ENCODE measurements around the gene TROAP.
"Not testable (repeated sequence)": the region's sequence is repeated elsewhere in the genome, so short reads cannot be mapped to it uniquely, and the experiment has no call there.

TROAP gene, protein sequence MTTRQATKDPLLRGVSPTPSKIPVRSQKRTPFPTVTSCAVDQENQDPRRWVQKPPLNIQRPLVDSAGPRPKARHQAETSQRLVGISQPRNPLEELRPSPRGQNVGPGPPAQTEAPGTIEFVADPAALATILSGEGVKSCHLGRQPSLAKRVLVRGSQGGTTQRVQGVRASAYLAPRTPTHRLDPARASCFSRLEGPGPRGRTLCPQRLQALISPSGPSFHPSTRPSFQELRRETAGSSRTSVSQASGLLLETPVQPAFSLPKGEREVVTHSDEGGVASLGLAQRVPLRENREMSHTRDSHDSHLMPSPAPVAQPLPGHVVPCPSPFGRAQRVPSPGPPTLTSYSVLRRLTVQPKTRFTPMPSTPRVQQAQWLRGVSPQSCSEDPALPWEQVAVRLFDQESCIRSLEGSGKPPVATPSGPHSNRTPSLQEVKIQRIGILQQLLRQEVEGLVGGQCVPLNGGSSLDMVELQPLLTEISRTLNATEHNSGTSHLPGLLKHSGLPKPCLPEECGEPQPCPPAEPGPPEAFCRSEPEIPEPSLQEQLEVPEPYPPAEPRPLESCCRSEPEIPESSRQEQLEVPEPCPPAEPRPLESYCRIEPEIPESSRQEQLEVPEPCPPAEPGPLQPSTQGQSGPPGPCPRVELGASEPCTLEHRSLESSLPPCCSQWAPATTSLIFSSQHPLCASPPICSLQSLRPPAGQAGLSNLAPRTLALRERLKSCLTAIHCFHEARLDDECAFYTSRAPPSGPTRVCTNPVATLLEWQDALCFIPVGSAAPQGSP

DNA sequence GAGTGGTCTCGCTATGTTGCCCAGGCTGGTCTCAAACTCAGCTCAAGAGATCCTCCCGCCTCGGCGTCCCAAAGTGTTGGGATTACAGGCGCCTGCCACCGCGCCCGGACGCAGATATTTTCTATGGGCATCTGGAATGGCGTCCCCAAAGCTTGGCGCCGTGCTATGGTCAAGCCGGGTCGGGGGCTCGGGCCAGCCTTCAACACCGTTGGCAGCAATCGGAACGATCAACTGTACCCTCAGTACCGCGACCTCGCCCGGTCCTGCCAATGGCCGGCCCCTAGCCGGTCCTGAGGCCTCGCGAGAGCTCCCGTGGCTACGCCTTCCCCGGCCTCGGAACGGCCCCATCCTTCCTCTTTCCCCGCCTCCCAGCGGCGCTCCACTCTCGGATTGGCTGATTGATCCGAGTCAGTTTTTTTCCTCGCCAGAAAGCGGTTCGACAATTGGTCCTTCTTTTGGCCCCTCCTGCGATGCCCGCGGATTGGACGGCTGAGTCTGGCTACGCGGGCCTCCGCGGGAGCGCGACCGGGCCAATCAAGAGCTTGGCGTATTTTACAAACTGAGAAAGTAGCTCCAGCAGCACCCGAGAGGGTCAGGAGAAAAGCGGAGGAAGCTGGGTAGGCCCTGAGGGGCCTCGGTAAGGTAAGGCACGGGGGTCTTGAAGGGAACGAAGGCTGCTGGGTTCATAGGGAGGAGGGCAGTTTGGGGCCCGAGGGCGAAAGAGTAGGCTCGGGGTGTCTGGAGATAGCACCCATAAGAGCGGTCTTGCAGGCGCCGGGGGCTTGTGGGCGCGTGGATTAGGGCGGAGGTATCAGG, at the start of gene TROAP:
Gene TROAP, plus strand, starts transcription at position 548 of the 816 bp plus-strand sequence. CDS start 354 bp downstream, outside the sequence.
- Histone ChIP-seq H3K27me3 (ENCODE audit: control insufficient read depth, insufficient read depth, low read length) (no peaks in the 10 kb centered on the region), H3K27ac (ENCODE audit: low read depth, low read length) (peak within 1 kb of the TSS; percentile 56), H3K4me3 (ENCODE audit: low read length) (peak within 1 kb of the TSS; percentile 83), H3K9ac (ENCODE audit: low read length) (no peak within 1 kb of the TSS), H3K36me3 (ENCODE audit: control insufficient read depth, insufficient read depth, low read length) (no peaks in the 10 kb centered on the region), H3K4me1 (ENCODE audit: control insufficient read depth, insufficient read depth, low read length) (peaks cover 9% of the 10 kb centered on the region)

DNA sequence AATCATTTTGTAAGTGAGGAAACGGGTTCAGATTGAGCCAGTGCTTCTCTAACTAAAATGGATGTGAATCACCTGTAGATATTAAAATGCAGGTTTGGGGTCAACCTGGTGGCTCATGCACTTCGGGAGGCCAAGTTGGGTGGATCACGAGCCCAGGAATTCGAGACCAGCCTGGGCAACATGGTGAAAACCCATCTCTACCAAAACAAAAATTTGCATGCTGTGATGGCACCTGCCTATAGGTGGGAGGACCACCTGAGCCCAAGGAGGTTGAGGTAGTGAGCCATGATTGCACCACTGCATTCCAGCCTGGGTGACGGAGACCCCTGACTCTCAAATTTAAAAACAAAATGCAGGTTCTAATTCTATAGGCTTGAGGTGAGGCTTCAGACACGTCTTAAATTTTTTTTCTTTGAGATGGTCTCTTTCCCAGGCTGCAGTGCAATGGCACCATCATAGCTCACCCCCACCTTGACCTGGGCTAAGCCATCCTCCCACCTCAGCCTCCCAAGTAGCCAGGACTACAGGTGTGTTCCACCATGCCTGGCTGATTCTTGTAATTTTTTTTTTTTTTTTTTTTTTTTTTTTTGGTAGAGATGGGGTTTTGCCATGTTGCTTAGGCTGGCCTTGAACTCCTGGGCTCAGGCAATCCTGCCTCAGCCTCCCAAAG, 49.2 kb upstream of the TROAP start:
- Histone ChIP-seq H3K4me1 (ENCODE audit: control insufficient read depth, insufficient read depth, low read length) (no peaks in the 10 kb centered on the region), H3K36me3 (ENCODE audit: control insufficient read depth, insufficient read depth, low read length) (peaks cover 24% of the 10 kb centered on the region), H3K4me3 (ENCODE audit: low read length) (no peak overlapping the region), H3K27me3 (ENCODE audit: control insufficient read depth, insufficient read depth, low read length) (no peaks in the 10 kb centered on the region), H3K9ac (ENCODE audit: low read length) (no peak overlapping the region), H3K27ac (ENCODE audit: low read depth, low read length) (no peak overlapping the region)

DNA sequence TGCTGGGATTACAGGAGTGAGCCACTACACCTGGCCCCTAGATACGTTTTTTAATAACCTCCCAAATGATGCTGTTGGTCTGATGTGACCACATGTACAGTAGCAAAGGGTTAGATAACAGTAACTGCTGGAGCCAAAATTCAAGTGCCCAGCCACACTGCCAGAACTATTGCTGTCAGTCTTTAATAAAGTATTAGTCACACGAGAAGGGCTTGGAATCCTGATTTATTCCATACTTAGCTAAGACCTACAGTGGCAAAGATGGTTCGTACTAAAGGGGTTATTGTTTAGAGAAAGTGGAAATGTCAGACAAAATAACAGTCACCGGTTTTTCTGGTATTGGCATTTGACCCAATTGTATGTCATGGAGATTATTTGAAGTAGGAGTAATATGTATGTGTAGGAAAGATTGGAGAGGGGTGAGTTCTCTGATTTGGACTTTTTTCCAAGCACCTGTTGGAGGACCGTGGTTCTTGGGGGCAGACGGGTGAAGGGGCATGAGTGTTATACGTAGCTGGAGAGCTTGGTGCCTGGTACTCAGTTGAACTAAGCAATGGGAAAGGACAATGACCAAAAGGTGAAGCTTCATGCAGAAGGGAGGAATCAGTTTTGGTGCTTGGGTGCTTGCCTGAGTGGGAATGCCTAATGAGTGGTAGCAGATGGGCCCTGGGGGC, 48.5 kb upstream of the TROAP start:
- H3K4me1 ChIP-seq (ENCODE audit: control insufficient read depth, insufficient read depth, low read length): no peaks in the 10 kb centered on the region
- no peaks in the 10 kb centered on the region for H3K27me3 ChIP-seq (ENCODE audit: control insufficient read depth, insufficient read depth, low read length)
- H3K4me3 ChIP-seq (ENCODE audit: low read length): no peak overlapping the region
- no peak overlapping the region for H3K9ac ChIP-seq (ENCODE audit: low read length)
- peaks cover 24% of the 10 kb centered on the region for H3K36me3 ChIP-seq (ENCODE audit: control insufficient read depth, insufficient read depth, low read length)
- no peak overlapping the region for H3K27ac ChIP-seq (ENCODE audit: low read depth, low read length)

DNA sequence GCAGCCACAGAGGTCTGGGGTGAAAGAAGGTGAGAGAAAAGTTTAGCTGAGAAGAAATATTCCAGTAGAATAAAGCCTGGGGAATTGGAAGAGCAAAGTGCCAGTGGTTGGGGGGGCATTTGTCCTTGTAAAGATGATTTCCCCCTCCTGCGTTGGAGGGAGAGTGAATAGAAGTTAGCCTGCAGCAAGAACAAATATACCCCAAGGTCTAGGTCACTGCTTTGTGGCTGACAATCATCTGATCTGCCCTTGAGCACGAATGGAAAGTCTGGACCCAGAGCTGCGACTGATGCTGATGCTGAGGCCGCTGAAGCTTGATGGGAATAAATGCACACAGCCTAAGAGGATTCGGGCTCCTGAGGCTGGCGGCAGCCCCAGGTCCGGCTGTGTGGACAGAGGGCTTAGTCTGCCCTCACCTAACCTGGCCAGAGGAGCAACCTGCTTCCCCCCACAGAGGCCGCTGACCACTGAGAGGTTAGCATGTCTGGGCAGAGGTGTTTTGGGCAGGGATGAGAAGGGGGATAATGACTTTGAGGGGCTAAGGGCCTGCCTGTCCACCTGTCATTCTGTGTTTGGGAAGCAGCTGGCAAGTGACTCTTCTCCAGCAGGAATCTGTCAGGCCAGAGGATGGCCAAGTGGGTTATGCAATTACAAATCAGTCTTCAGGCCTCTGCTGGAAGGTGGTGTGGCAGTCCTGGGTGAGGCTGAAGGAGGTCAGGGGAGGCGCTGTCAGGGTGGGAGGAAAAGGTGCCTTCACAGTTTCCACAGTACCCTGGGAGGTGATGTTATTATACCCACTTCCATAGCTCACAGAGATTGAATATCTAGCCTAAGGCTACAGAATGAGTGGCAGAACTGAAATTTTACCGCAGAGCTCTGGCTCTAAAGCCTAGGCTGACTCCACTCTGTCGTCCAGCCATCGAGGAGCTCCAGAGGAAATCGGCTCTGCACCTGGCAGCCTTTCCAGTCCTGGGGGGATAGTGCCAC, 46.5 kb upstream of the TROAP start:
- no peak overlapping the region for H3K27ac ChIP-seq (ENCODE audit: low read depth, low read length)
- peaks cover 11% of the 10 kb centered on the region for H3K36me3 ChIP-seq (ENCODE audit: control insufficient read depth, insufficient read depth, low read length)
- no peaks in the 10 kb centered on the region for H3K27me3 ChIP-seq (ENCODE audit: control insufficient read depth, insufficient read depth, low read length)
- H3K9ac ChIP-seq (ENCODE audit: low read length): no peak overlapping the region
- no peaks in the 10 kb centered on the region for H3K4me1 ChIP-seq (ENCODE audit: control insufficient read depth, insufficient read depth, low read length)
- H3K4me3 ChIP-seq (ENCODE audit: low read length): no peak overlapping the region

DNA sequence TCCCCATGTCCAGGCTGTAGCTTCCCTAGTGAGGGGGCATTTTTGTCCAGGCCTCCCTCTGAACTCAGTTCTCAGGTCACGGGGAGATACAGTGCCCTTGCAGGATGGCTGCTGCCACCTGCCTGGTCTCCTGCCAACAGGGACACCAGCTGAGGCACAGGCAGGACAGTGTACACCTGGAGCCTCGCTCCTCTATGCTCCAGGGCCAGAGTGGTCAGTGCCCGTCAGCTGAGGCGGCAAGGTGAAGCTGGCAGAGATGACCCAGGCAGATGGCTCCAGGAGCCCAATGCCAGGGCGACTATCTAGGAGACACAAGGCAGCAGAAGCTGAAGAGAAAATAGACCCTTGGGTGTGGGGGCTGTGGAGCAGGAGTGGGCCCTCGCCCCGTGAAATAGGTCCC, 45.6 kb upstream of the TROAP start:
- Histone ChIP-seq H3K27me3 (ENCODE audit: control insufficient read depth, insufficient read depth, low read length) (no peaks in the 10 kb centered on the region), H3K9ac (ENCODE audit: low read length) (no peak overlapping the region), H3K4me3 (ENCODE audit: low read length) (no peak overlapping the region), H3K4me1 (ENCODE audit: control insufficient read depth, insufficient read depth, low read length) (no peaks in the 10 kb centered on the region), H3K27ac (ENCODE audit: low read depth, low read length) (no peak overlapping the region), H3K36me3 (ENCODE audit: control insufficient read depth, insufficient read depth, low read length) (peaks cover 11% of the 10 kb centered on the region)

DNA sequence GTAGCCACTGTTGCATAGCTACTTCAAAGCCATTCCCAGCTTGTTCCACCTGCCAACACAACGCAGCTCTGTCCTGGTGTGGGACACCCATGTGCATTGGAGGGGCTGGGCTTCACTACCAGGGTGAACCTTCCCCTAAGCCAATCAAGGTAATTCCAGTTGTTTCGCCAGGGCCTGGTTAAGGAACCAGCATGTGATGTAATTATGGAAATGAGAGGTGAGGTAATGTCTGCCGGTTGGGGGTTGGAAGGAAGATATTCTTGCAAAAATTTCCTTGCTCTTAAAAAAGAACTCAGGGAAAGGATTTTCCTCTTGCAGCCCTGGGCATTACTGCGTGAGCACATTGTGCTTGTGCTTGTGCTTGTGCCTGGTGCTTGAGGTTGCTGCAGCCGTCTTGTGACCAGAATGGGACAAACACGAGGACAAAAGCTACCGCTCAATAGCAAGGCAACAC, 43.3 kb upstream of the TROAP start:
- Histone ChIP-seq H3K9ac (ENCODE audit: low read length) (no peak overlapping the region), H3K27me3 (ENCODE audit: control insufficient read depth, insufficient read depth, low read length) (peaks cover 3% of the 10 kb centered on the region), H3K4me3 (ENCODE audit: low read length) (no peak overlapping the region), H3K4me1 (ENCODE audit: control insufficient read depth, insufficient read depth, low read length) (no peaks in the 10 kb centered on the region), H3K36me3 (ENCODE audit: control insufficient read depth, insufficient read depth, low read length) (no peaks in the 10 kb centered on the region), H3K27ac (ENCODE audit: low read depth, low read length) (no peak overlapping the region)

DNA sequence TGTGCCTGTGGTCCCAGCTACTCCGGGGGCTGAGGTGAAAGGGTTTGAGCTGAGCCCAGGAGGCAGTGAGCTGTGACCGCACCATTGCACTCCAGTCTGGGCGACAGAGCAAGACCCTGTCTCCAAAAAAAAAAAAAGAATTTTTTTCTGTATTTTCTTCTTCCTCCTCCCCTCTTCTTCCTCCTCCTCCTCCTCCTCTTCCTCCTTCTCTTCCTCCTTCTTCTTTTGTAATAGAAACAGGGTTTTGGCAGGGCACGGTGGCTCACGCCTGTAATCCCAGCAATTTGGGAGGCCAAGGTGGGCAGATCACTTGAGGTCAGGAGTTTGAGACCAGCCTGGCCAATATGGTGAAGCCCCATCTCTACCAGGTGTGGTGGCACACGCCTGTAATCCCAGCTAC, 42.5 kb upstream of the TROAP start:
- not testable (repeated sequence) for H3K4me3 ChIP-seq (ENCODE audit: low read length); H3K36me3 ChIP-seq (ENCODE audit: control insufficient read depth, insufficient read depth, low read length); H3K9ac ChIP-seq (ENCODE audit: low read length); H3K27me3 ChIP-seq (ENCODE audit: control insufficient read depth, insufficient read depth, low read length); H3K27ac ChIP-seq (ENCODE audit: low read depth, low read length); H3K4me1 ChIP-seq (ENCODE audit: control insufficient read depth, insufficient read depth, low read length)

DNA sequence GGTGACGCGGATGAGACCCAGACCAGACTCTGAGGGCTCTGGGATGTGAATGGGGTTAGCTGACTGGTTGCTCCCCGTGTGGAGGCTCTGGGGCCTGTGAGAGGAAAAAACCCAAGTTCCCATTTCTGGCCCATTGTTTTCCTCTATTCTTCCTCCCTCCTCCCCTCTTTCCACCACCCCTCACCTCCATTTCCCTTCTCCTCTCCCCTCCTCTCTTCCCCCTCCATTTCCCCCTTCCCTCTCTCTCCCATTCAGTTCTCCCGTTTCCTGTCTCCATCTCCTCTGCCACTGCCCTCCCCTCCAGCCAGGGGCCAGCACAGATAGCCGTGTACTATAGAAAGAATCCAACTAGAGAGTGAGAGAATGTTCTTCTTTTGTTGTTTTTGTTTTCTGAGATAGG, 40.8 kb upstream of the TROAP start:
- Histone ChIP-seq H3K9ac (ENCODE audit: low read length) (no peak overlapping the region), H3K4me1 (ENCODE audit: control insufficient read depth, insufficient read depth, low read length) (no peaks in the 10 kb centered on the region), H3K36me3 (ENCODE audit: control insufficient read depth, insufficient read depth, low read length) (no peaks in the 10 kb centered on the region), H3K27me3 (ENCODE audit: control insufficient read depth, insufficient read depth, low read length) (peaks cover 6% of the 10 kb centered on the region), H3K27ac (ENCODE audit: low read depth, low read length) (no peak overlapping the region), H3K4me3 (ENCODE audit: low read length) (no peak overlapping the region)

DNA sequence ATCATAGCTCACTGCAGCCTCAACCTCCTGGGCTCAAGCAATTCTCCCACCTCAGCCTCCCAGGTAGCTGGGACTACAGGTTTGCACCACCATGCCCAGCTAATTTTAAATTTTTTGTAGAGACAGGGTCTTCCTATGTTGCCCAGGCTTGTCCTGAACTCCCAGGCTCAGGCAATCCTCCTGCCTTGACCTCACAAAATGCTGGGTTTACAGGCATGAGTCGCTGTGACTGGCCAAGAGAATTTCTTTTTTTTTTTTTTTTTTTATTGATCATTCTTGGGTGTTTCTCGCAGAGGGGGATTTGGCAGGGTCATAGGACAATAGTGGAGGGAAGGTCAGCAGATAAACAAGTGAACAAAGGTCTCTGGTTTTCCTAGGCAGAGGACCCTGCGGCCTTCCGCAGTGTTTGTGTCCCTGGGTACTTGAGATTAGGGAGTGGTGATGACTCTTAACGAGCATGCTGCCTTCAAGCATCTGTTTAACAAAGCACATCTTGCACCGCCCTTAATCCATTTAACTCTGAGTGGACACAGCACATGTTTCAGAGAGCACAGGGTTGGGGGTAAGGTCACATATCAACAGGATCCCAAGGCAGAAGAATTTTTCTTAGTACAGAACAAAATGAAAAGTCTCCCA, 40.2 kb upstream of the TROAP start:
- not testable (repeated sequence) for H3K27ac ChIP-seq (ENCODE audit: low read depth, low read length); H3K36me3 ChIP-seq (ENCODE audit: control insufficient read depth, insufficient read depth, low read length); H3K9ac ChIP-seq (ENCODE audit: low read length); H3K4me3 ChIP-seq (ENCODE audit: low read length); H3K27me3 ChIP-seq (ENCODE audit: control insufficient read depth, insufficient read depth, low read length); H3K4me1 ChIP-seq (ENCODE audit: control insufficient read depth, insufficient read depth, low read length)

DNA sequence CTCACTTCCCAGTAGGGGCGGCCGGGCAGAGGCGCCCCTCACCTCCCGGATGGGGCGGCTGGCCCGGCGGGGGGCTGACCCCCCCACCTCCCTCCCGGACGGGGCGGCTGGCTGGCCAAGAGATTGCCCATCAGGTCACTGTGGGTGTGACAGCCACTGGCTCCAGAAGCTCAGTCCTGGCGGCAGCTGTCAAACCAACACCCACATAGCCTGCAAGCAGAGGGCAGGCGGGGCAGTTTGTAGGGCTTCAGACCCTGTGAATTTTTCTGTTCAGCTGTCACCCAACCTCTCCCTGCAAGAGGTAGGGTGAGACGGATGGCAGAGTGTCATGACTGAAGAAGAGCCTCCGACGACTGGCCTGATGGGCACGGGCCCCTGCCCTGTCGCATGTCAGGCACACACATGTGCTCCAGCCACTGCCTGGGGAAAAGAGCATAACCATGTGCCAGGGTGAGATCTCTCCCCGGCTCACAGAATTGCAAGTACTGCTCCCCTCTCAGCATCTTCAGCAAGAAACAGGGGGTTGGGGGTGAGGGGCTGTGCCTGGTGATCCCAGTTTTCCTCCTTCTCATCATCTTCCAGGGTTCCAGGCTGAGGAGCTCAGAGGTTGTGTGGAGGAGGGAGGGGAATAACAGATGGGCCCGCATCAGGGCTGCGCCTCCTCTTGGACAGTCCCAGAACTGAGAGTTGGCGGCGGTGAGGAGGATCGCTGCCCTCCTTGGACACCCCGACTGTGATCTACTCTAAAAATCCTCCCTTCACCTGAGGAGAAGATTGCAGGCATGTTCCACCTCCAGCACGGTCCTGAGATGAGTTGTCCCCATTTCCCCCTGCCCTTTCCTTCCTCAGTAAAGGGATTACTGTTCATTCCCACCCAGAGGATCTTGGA, 39.3 kb upstream of the TROAP start:
- H3K36me3 ChIP-seq (ENCODE audit: control insufficient read depth, insufficient read depth, low read length): no peaks in the 10 kb centered on the region
- H3K27me3 ChIP-seq (ENCODE audit: control insufficient read depth, insufficient read depth, low read length): peaks cover 6% of the 10 kb centered on the region
- no peaks in the 10 kb centered on the region for H3K4me1 ChIP-seq (ENCODE audit: control insufficient read depth, insufficient read depth, low read length)
- H3K4me3 ChIP-seq (ENCODE audit: low read length): no peak overlapping the region
- no peak overlapping the region for H3K27ac ChIP-seq (ENCODE audit: low read depth, low read length)
- no peak overlapping the region for H3K9ac ChIP-seq (ENCODE audit: low read length)
